SK-N-SH (cell line): ENCODE results near the gene RBM15B. TPM values are rescaled to one million over a fixed set of nuclear protein-coding genes. Genes with fewer than 3 reads are reported as not detected.

Source experiments
- CTCF ChIA-PET: fragments of 300-600, 350-600 bp; formaldehyde crosslinking; extraction: SDS; loops from one replicate; lab custom pipeline; 2021; lab: Yijun Ruan, JAX
- POLR2A ChIA-PET: fragments of 350-600 bp; sonication (Branson Sonifier 250); formaldehyde crosslinking; extraction: SDS; loops from one replicate; lab custom pipeline; 2020; ENCODE audit warnings: antibody characterized with exemption, inconsistent platforms; lab: Yijun Ruan, JAX
- DNase-seq: peaks from one replicate; pipeline ENCODE4 v3.0.0; 2012
- H2AFZ ChIP-seq: fragments of 200-600 bp; sonication (generic); 2 replicates; pipeline ENCODE4 v1.8.1; 2016; ENCODE audit warnings: antibody characterized with exemption, mild to moderate bottlenecking, low read depth
- H3F3A ChIP-seq: fragments of 200-600 bp; sonication (generic); replicated peaks from 2 replicates; pipeline ENCODE3; 2016; ENCODE audit warnings: antibody characterized with exemption, mild to moderate bottlenecking; ENCODE audit not compliant: insufficient read depth
- H3K27ac ChIP-seq, 2 experiments: fragments of 200-500 bp in 1 of 2; fragments of 200-600 bp in 1 of 2; sonication (Bioruptor generic) in 1 of 2; sonication (generic), shearing (Covaris generic) in 1 of 2; 2 replicates each; pipeline versions ENCODE4 v1.5.1 to v1.6.1; 2014 to 2016; ENCODE audit warnings: low read depth in 2 of 2, inconsistent platforms in 1 of 2, low read length in 1 of 2, mild to moderate bottlenecking in 1 of 2, mixed read lengths in 1 of 2
- H3K27me3 ChIP-seq: fragments of 200-600 bp; sonication (generic), shearing (Covaris generic); 2 replicates; pipeline ENCODE4 v1.6.1; 2016; ENCODE audit warnings: mixed run types; ENCODE audit not compliant: insufficient read depth
- H3K36me3 ChIP-seq, 2 experiments: fragments of 200-500 bp in 1 of 2; fragments of 200-600 bp in 1 of 2; sonication (Bioruptor generic) in 1 of 2; sonication (generic) in 1 of 2; replicated peaks in 1 of 2; 2 replicates each; pipeline versions ENCODE3 to v1.5.1; 2014 to 2016; ENCODE audit warnings: low read length in 1 of 2, mild to moderate bottlenecking in 1 of 2; ENCODE audit not compliant: insufficient read depth in 2 of 2, control insufficient read depth in 1 of 2
- H3K4me1 ChIP-seq, 2 experiments: fragments of 200-500 bp in 1 of 2; fragments of 200-600 bp in 1 of 2; sonication (Bioruptor generic) in 1 of 2; sonication (generic), shearing (Covaris generic) in 1 of 2; 2 replicates each; pipeline versions ENCODE4 v1.5.1 to v1.6.1; 2014 to 2016; ENCODE audit warnings: low read depth in 1 of 2, low read length in 1 of 2, mixed run types in 1 of 2; ENCODE audit not compliant: insufficient read depth in 2 of 2, control insufficient read depth in 1 of 2
- H3K4me2 ChIP-seq: fragments of 200-600 bp; sonication (generic), shearing (Covaris generic); 2 replicates; pipeline ENCODE4 v1.6.1; 2017; ENCODE audit warnings: mixed run types
- H3K4me3 ChIP-seq, 2 experiments: fragments of 200-500 bp in 1 of 2; fragments of 200-600 bp in 1 of 2; sonication (Bioruptor generic) in 1 of 2; sonication (generic), shearing (Covaris generic) in 1 of 2; 2 replicates each; pipeline versions ENCODE4 v1.5.1 to v1.8.1; 2014 to 2016; ENCODE audit warnings: low read depth in 2 of 2, inconsistent platforms in 1 of 2, low read length in 1 of 2, mild to moderate bottlenecking in 1 of 2, mixed read lengths in 1 of 2, moderate library complexity in 1 of 2
- H3K79me2 ChIP-seq: fragments of 200-600 bp; sonication (generic); 2 replicates; pipeline ENCODE4 v1.8.1; 2017; ENCODE audit warnings: mild to moderate bottlenecking; ENCODE audit not compliant: insufficient read depth
- H3K9ac ChIP-seq: fragments of 200-600 bp; sonication (generic); 2 replicates; pipeline ENCODE4 v1.6.1; 2017; ENCODE audit warnings: mixed run types
- H3K9me2 ChIP-seq: fragments of 200-600 bp; sonication (generic); 2 replicates; pipeline ENCODE4 v1.6.1; 2017; ENCODE audit warnings: mixed run types
- H3K9me3 ChIP-seq: fragments of 200-600 bp; sonication (generic); 2 replicates; pipeline ENCODE4 v1.6.1; 2017; ENCODE audit warnings: mixed run types, mild to moderate bottlenecking, moderate library complexity
- H4K20me1 ChIP-seq: fragments of 200-600 bp; sonication (generic); 2 replicates; pipeline ENCODE4 v1.6.1; 2017; ENCODE audit warnings: mild to moderate bottlenecking, mixed run types; ENCODE audit not compliant: insufficient read depth
- CHD2 ChIP-seq: fragments of 150-350 bp; IDR thresholded peaks from 2 replicates; pipeline ENCODE4 v1.6.1; 2018; ENCODE audit warnings: low read length; ENCODE audit not compliant: partially characterized antibody
- ELF1 ChIP-seq: IDR thresholded peaks from 2 replicates; pipeline ENCODE4 v1.4.0; 2012
- GATA2 ChIP-seq: sonication (generic); formaldehyde crosslinking; IDR thresholded peaks from 2 replicates; pipeline ENCODE4 v1.5.0; 2020; ENCODE audit warnings: mild to moderate bottlenecking, missing genetic modification reagents
- JUND ChIP-seq: IDR thresholded peaks from 2 replicates; pipeline ENCODE4 v1.4.0; 2012
- MXI1 ChIP-seq: IDR thresholded peaks from 2 replicates; pipeline ENCODE4 v1.6.1; 2012; ENCODE audit warnings: mild to moderate bottlenecking, low read depth, low read length, improper control_type of control experiment
- NFIC ChIP-seq: IDR thresholded peaks from 2 replicates; pipeline ENCODE4 v1.4.0; 2012; ENCODE audit warnings: borderline replicate concordance
- NRF1 ChIP-seq: IDR thresholded peaks from 2 replicates; pipeline ENCODE4 v1.6.1; 2012; ENCODE audit warnings: low read depth, mild to moderate bottlenecking, low read length
- POLR2AphosphoS5 ChIP-seq: IDR thresholded peaks from 2 replicates; pipeline ENCODE4 v1.6.1; 2012; ENCODE audit warnings: low read depth, low read length
- RAD21 ChIP-seq: IDR thresholded peaks from 2 replicates; pipeline ENCODE4 v1.6.1; 2012; ENCODE audit warnings: mild to moderate bottlenecking, low read length
- RFX5 ChIP-seq: IDR thresholded peaks from 2 replicates; pipeline ENCODE4 v1.6.1; 2012; ENCODE audit warnings: mild to moderate bottlenecking, improper control_type of control experiment, low read length
- TAF1 ChIP-seq: IDR thresholded peaks from 2 replicates; pipeline ENCODE4 v1.6.1; 2012; ENCODE audit warnings: low read depth, mild to moderate bottlenecking, low read length, moderate library complexity, borderline replicate concordance
- WGBS: methylation state at CpG from one replicate; pipeline ENCODE4 v1.1.6; 2017; ENCODE audit warnings: low lambda C conversion rate; 5-methylcytosine and 5-hydroxymethylcytosine counted together
- polyA plus RNA-seq, 3 experiments: library from polyadenylated mRNA; depleted of rRNA; stranded (reverse); fragments of >200 nt; gene quantifications; 2 replicates each; pipeline ENCODE4 v1.2.3, GENCODE V29; 2012
- TF ChIP-seq, protein P1 (sequence below): fragments of 150-350 bp; IDR thresholded peaks from 2 replicates; pipeline ENCODE4 v1.6.1; 2016; ENCODE audit warnings: mild to moderate bottlenecking, low read depth, low read length
- TF ChIP-seq, protein P2 (sequence below): IDR thresholded peaks from 2 replicates; pipeline ENCODE4 v1.4.0; 2012; ENCODE audit warnings: low read depth

The RBM15B gene
- polyA plus RNA-seq, 1 of the 3 experiments (the other 2 are of a cell fraction) = 17.0 TPM

DNA sequence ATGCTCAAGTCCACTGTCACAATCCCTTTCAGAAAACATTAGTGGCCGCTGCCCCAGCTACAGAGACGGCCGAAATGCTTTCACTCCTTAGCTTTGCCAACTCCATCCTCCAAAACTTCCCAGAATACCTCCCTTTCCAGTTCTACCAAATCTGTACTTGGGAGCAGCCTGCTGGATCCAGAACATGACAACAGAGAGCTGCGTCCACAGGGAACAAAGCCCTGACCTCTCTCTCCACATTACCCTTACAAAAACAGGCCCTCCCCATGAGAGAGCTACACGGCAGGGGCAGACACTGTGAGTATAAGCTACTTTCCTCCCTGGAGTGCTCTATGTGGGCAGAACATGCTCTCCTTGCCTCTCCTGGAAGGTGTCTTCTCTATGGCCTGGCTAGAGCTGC lies 6.3 kb downstream of the RBM15B start:
- Histone ChIP-seq H3K4me2 (no peak overlapping the region), H3K4me1 (peaks cover 8 to 35% of the 10 kb centered on the region in 2 experiments), H2AFZ (no peak overlapping the region), H3K4me3 (no peak overlapping the region), H3K9ac (no peak overlapping the region), H3K27me3 (no peaks in the 10 kb centered on the region), H3K36me3 (peaks cover 35 to 89% of the 10 kb centered on the region in 2 experiments), H3K9me2 (no peaks in the 10 kb centered on the region), H3F3A (peaks cover 24% of the 10 kb centered on the region), H4K20me1 (peaks cover 51% of the 10 kb centered on the region), H3K27ac (no peak overlapping the region; a peak in 1 of 4 replicates), H3K9me3 (no peaks in the 10 kb centered on the region), H3K79me2 (peaks cover 43% of the 10 kb centered on the region)
- DNase-seq = no peak
- 94% methylated on average over 5 of the region's 5 CpGs for WGBS
- TF ChIP-seq RAD21 (no peak), POLR2AphosphoS5 (peak; percentile 48)
- TF ChIP-seq, protein P1, sequence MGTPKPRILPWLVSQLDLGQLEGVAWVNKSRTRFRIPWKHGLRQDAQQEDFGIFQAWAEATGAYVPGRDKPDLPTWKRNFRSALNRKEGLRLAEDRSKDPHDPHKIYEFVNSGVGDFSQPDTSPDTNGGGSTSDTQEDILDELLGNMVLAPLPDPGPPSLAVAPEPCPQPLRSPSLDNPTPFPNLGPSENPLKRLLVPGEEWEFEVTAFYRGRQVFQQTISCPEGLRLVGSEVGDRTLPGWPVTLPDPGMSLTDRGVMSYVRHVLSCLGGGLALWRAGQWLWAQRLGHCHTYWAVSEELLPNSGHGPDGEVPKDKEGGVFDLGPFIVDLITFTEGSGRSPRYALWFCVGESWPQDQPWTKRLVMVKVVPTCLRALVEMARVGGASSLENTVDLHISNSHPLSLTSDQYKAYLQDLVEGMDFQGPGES = no peak
- CTCF ChIA-PET = interaction anchor here (1.0 to 1.1 kb wide), 3 partner anchors 10 to 782 kb away, joined by 4 read pairs; partner anchors contain the start of gene MANF
- POLR2A ChIA-PET = interaction anchor here (0.9 to 1.7 kb wide), 3 partner anchors 10 to 12 kb away, joined by 3 to 9 read pairs (median 5); partner anchors contain the start of gene MANF

DNA sequence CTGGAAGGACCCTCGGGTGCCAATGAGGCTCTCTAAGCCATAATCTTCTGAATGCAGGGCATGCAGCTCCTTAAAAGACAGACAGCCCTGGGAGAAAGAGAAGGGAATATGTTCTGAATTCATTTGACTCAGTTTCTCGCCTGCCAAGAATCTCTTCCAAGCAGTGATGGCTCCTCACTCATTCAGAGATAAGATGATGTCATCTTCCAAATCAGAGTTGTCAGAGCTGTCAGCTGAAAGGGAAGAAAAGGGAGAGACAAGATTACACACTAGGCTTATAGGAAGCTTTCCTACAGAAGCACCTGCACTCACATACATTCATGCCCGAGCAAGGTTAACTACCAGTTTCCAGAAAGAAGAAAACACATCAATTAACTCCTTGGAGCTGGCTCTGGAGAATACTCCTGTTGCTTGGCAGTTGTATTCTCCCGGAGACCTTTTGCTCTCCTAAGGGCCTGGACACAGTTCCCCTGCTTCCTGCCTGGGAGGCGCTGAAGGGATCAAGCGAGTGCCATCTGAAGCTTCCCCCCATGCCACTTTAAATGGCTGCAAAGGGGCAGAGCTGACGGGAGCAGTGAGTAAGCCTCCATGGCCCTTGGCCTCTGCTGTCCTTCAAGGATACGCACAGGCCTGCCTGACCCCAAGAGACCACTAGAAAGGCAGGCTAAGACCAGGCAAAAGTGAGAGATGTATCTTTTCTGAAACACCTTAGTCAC lies 7.7 kb downstream of the RBM15B start:
- no peak for TF ChIP-seq JUND
- no peak for TF ChIP-seq NFIC
- TF ChIP-seq TAF1 = no peak
- no peak for TF ChIP-seq NRF1
- no peak for TF ChIP-seq CHD2
- TF ChIP-seq POLR2AphosphoS5 = no peak
- no peak for TF ChIP-seq MXI1
- no peak for TF ChIP-seq RFX5
- TF ChIP-seq ELF1 = no peak
- TF ChIP-seq, protein P2, sequence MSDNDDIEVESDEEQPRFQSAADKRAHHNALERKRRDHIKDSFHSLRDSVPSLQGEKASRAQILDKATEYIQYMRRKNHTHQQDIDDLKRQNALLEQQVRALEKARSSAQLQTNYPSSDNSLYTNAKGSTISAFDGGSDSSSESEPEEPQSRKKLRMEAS = no peak
- no peak for TF ChIP-seq GATA2 (CRISPR knock-in tag)
- peaks cover 22% of the 10 kb centered on the region for H3F3A ChIP-seq
- POLR2A ChIA-PET = interaction anchor here (0.7 to 1.0 kb wide), 2 partner anchors 13 to 767 kb away, joined by 3 read pairs; no protein-coding TSS in a partner anchor
- H3K9ac ChIP-seq = no peak overlapping the region
- H3K9me3 ChIP-seq = no peaks in the 10 kb centered on the region
- no peak overlapping the region; a peak in 1 of 4 replicates for H3K27ac ChIP-seq
- no peaks in the 10 kb centered on the region for H3K9me2 ChIP-seq
- peaks cover 29% of the 10 kb centered on the region for H3K79me2 ChIP-seq
- CTCF ChIA-PET = interaction anchor here (0.8 to 5.0 kb wide), 3 partner anchors 9 to 36 kb away, joined by 3 to 34 read pairs (median 4); no protein-coding TSS in a partner anchor
- peaks cover 25 to 86% of the 10 kb centered on the region in 2 experiments for H3K36me3 ChIP-seq
- DNase-seq = no peak
- H3K4me1 ChIP-seq = peaks cover 6 to 21% of the 10 kb centered on the region in 2 experiments; a peak in 2 of 4 replicates
- 93% methylated on average over 7 of the region's 8 CpGs for WGBS
- peaks cover 37% of the 10 kb centered on the region for H4K20me1 ChIP-seq
- H2AFZ ChIP-seq = no peak overlapping the region
- H3K27me3 ChIP-seq = no peaks in the 10 kb centered on the region
- H3K4me3 ChIP-seq = no peak overlapping the region
- no peak overlapping the region for H3K4me2 ChIP-seq
